ENCODE data around the gene OPRL1. TPM values are rescaled to one million over a fixed set of nuclear protein-coding genes. Genes with fewer than 3 reads are reported as not detected.

The OPRL1 gene
- total RNA-seq, 1 experiment from 2014 or later: 0.33 TPM

DNA sequence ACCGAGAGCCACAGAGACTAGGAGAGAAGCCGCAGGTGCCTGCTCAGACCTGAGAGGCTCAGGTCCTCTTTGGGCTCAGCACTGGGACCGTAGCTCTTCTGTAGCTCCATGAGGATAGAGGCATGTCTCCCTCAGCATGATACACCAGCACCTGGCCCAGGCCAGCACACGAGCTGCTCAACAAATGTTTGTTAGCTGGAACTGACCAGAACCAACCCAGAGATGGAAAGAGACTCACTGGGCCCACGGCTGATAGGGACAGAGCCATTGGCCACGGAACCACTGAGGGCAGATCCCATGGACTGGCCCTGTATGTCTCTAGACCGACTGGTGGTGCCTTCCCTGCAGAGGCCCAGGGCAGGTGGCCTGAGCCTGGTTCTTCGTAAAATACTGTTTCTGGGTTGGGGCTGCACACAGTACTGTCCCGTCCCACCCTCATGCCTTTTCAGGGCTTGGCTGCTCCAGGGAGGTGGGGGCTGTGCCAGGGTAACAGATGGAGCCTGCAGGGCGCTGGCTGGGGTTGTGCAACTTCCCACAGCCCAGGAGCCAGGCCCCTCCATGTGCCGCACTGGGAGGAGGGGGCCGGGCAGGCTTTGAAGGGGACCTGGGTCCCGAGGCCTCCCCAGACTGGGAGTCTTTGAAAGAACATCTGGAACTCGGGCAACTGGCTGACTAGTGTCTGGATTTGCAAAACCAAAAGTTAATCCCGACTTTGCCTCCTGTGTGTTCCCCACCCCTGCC, 38.7 kb upstream of the OPRL1 start:
- Mint-ChIP-seq H3K9me3 (ENCODE audit: low read depth, unreplicated experiment) (no peaks in the 10 kb centered on the region), H3K4me1 (ENCODE audit: low read depth, unreplicated experiment) (peaks cover 21% of the 10 kb centered on the region), H3K27ac (ENCODE audit: unreplicated experiment) (no peak overlapping the region), H3K36me3 (ENCODE audit: insufficient read depth, unreplicated experiment) (peaks cover 45% of the 10 kb centered on the region), H3K4me3 (ENCODE audit: low read depth, unreplicated experiment) (peak overlapping the region; percentile 22), H3K27me3 (ENCODE audit: unreplicated experiment) (peaks cover 65% of the 10 kb centered on the region)
- intact Hi-C loops (cut with micrococcal nuclease; ENCODE audit: unreplicated experiment): no loop called here
- CTCF ChIA-PET: no interaction called here
- no TSS peak for BruUV-seq (replicated peaks)
- no peak for DNase-seq
- TF ChIP-seq, protein P1, sequence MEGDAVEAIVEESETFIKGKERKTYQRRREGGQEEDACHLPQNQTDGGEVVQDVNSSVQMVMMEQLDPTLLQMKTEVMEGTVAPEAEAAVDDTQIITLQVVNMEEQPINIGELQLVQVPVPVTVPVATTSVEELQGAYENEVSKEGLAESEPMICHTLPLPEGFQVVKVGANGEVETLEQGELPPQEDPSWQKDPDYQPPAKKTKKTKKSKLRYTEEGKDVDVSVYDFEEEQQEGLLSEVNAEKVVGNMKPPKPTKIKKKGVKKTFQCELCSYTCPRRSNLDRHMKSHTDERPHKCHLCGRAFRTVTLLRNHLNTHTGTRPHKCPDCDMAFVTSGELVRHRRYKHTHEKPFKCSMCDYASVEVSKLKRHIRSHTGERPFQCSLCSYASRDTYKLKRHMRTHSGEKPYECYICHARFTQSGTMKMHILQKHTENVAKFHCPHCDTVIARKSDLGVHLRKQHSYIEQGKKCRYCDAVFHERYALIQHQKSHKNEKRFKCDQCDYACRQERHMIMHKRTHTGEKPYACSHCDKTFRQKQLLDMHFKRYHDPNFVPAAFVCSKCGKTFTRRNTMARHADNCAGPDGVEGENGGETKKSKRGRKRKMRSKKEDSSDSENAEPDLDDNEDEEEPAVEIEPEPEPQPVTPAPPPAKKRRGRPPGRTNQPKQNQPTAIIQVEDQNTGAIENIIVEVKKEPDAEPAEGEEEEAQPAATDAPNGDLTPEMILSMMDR (IDR thresholded peaks at IDR 0.05; ENCODE audit: unreplicated experiment): no peak

DNA sequence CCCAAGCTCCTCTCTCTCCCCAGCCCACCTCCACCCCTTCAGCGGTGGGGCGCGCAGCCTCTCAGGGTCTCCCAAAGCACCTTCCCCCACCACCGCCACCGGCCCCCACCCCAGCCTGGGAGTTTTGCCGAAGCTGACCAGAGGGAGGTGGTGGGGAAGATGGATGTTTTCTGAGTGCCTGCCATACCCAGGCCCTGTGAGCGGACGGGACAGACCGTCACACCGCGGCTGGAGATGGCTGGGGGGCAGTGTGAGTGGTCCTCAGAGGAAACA, 38.2 kb upstream of the OPRL1 start:
- H3K4me3 Mint-ChIP-seq (ENCODE audit: low read depth, unreplicated experiment): peak overlapping the region; percentile 22
- CTCF ChIA-PET: no interaction called here
- no TSS peak for BruUV-seq (replicated peaks)
- TF ChIP-seq, protein P1 (IDR thresholded peaks at IDR 0.05; ENCODE audit: unreplicated experiment): no peak
- peaks cover 42% of the 10 kb centered on the region for H3K36me3 Mint-ChIP-seq (ENCODE audit: insufficient read depth, unreplicated experiment)
- H3K9me3 Mint-ChIP-seq (ENCODE audit: low read depth, unreplicated experiment): no peaks in the 10 kb centered on the region
- H3K27me3 Mint-ChIP-seq (ENCODE audit: unreplicated experiment): peaks cover 70% of the 10 kb centered on the region
- intact Hi-C loops (cut with micrococcal nuclease; ENCODE audit: unreplicated experiment): no loop called here
- DNase-seq: no peak
- peaks cover 21% of the 10 kb centered on the region for H3K4me1 Mint-ChIP-seq (ENCODE audit: low read depth, unreplicated experiment)
- H3K27ac Mint-ChIP-seq (ENCODE audit: unreplicated experiment): no peak overlapping the region

DNA sequence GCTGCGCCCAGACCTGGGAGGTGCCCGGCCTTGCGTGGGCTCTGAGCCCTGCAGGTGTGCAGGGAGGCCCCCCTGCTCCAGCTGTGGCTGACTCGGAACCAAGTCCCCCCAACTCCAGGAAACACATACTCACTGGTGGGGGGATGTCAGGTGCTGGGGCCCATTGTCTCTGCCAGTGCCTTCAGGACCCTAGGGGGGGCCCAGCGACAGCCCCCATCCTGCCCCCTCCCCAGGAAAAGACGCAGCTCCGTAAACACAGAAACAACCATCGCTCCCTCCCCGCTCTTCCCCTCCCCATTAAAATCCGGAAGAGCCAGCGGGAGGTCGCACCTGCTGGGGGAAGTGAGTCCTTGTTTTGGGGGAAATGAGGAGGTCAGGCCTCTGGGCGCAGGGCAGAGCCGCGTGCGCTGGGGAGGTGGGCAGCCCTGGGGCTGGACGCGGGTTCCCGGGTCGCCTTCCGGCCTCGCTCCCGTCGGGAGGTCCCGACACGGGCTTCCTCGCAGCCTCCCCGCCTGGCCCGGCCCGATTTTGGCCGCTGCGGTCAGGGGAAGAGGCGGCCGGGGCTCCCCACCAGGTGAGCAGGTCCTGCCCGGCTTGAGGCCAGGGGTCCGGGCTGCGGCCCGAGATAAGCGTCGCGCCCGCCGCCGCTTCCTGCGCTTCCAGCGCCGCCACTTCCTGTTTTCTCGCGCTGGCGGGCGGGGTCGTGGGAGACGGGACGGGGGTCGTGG, 37.7 kb upstream of the OPRL1 start:
- no peak for DNase-seq
- H3K36me3 Mint-ChIP-seq (ENCODE audit: insufficient read depth, unreplicated experiment): peaks cover 37% of the 10 kb centered on the region
- peaks cover 75% of the 10 kb centered on the region for H3K27me3 Mint-ChIP-seq (ENCODE audit: unreplicated experiment)
- H3K4me1 Mint-ChIP-seq (ENCODE audit: low read depth, unreplicated experiment): peaks cover 21% of the 10 kb centered on the region
- intact Hi-C loops (cut with micrococcal nuclease; ENCODE audit: unreplicated experiment): no loop called here
- no peaks in the 10 kb centered on the region for H3K9me3 Mint-ChIP-seq (ENCODE audit: low read depth, unreplicated experiment)
- BruUV-seq (replicated peaks): no TSS peak
- no peak overlapping the region for H3K27ac Mint-ChIP-seq (ENCODE audit: unreplicated experiment)
- TF ChIP-seq, protein P1 (IDR thresholded peaks at IDR 0.05; ENCODE audit: unreplicated experiment): no peak
- CTCF ChIA-PET: no interaction called here
- peak overlapping the region; percentile 22 for H3K4me3 Mint-ChIP-seq (ENCODE audit: low read depth, unreplicated experiment)

DNA sequence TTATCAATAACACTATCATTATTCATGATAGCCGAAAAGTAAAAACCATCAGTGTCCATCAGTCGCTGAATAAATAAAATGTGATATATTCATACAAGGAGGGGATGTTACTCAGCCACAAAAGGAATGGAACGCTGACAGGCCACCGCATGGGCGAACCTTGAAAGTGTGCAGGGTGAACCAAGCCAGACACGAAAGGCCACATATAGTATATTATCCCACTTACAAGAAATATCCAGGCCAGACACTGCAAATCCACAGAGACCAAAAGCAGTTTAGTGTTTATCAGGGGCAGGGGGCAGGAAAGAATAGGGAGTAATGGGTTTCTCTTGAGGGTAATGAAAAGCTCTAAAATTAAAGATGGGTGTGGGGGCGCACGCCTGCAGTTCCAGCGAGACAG, 36.1 kb upstream of the OPRL1 start:
- peaks cover 79% of the 10 kb centered on the region for H3K27me3 Mint-ChIP-seq (ENCODE audit: unreplicated experiment)
- H3K27ac Mint-ChIP-seq (ENCODE audit: unreplicated experiment): no peak overlapping the region
- no TSS peak for BruUV-seq (replicated peaks)
- peaks cover 14% of the 10 kb centered on the region for H3K4me1 Mint-ChIP-seq (ENCODE audit: low read depth, unreplicated experiment)
- CTCF ChIA-PET: interaction anchor here (0.6 kb wide), 1 partner anchor 50 kb away, joined by 5 read pairs; no protein-coding TSS in a partner anchor
- peaks cover 21% of the 10 kb centered on the region for H3K36me3 Mint-ChIP-seq (ENCODE audit: insufficient read depth, unreplicated experiment)
- no peak for DNase-seq
- TF ChIP-seq, protein P1 (IDR thresholded peaks at IDR 0.05; ENCODE audit: unreplicated experiment): no peak
- intact Hi-C loops (cut with micrococcal nuclease; ENCODE audit: unreplicated experiment): no loop called here
- H3K4me3 Mint-ChIP-seq (ENCODE audit: low read depth, unreplicated experiment): no peak overlapping the region
- no peaks in the 10 kb centered on the region for H3K9me3 Mint-ChIP-seq (ENCODE audit: low read depth, unreplicated experiment)
